Left lung (tissue), 10 donors: Measurements from ENCODE around the gene LRP5. TPM values are rescaled to one million over a fixed set of nuclear protein-coding genes. Genes with fewer than 3 reads are reported as not detected.

Experiments
- ATAC-seq: fragments of 200-7000 bp; cut with Tn5 transposase; one replicate; pipeline ENCODE4 v1.9.1; 2020; ENCODE audit warnings: moderate library complexity
- DNase-seq, 4 donors: peaks; one replicate each; pipeline ENCODE4 v3.0.0-alpha.2; 2013 to 2020
- H3K27ac ChIP-seq, 2 donors: fragments of 200-600 bp; sonication (generic) in 1 of 2; one replicate each; pipeline versions ENCODE4 v1.5.0 to v1.8.0; 2020 to 2021
- H3K27me3 ChIP-seq, 2 donors: fragments of 200-600 bp; sonication (generic) in 1 of 2; one replicate each; pipeline versions ENCODE4 v1.5.0 to v1.8.0; 2020 to 2021
- H3K36me3 ChIP-seq, 2 donors: fragments of 200-600 bp; sonication (generic) in 1 of 2; one replicate each; pipeline versions ENCODE4 v1.5.0 to v1.8.0; 2020 to 2021
- H3K4me1 ChIP-seq, 2 donors: fragments of 200-600 bp; one replicate each; pipeline ENCODE4 v1.8.0; 2021
- H3K4me3 ChIP-seq, 2 donors: fragments of 200-600 bp; sonication (generic) in 1 of 2; one replicate each; pipeline versions ENCODE4 v1.5.0 to v1.8.0; 2020 to 2021; ENCODE audit warnings: mild to moderate bottlenecking in 1 of 2
- H3K9me3 ChIP-seq, 2 donors: fragments of 200-600 bp; sonication (generic) in 1 of 2; one replicate each; pipeline versions ENCODE4 v1.5.0 to v1.8.0; 2020 to 2021
- CTCF ChIP-seq, 2 donors: fragments of 200-600 bp; sonication (generic) in 1 of 2; IDR thresholded peaks; one replicate each; pipeline versions ENCODE4 v1.5.0 to v1.8.0; 2021; ENCODE audit warnings: antibody characterized with exemption in 2 of 2
- intact Hi-C, 2 donors: fragments of 100-400 bp; cut with DNase I; formaldehyde crosslinking; loops; one replicate each; pipeline versions ENCODE4 v1.11.2 to v1.14.2; 2022
- polyA plus RNA-seq, 6 donors: library from polyadenylated mRNA; unstranded; fragments of 120-200 nt; gene quantifications; one replicate each; pipeline ENCODE4 v1.2.1, GENCODE V29; 2013; ENCODE audit not compliant: insufficient read length in 6 of 6
- total RNA-seq, 2 donors: library from RNA; stranded (reverse); fragmentation: NEBNext Ultra II Directional; extraction: Animal tissue kit (Norgen Biotek cat#: 25700); gene quantifications; one replicate each; pipeline ENCODE4 v1.2.1, GENCODE V29; 2021
- donor health status: DM: no; HTN: yes; CAD: no.
- donor health status: DM: no; HTN: no; CAD: no.

Gene LRP5
- total and polyA plus RNA-seq, 8 donors = 48.9 to 71.9 (median 57.4) TPM

GRCh38 chr11:68358416-68358815, 46.0 kb downstream of the LRP5 start:
- no peak for ATAC-seq
- DNase-seq = no peak
- peaks cover 11 to 17% of the 10 kb centered on the region in 2 donors for H3K4me1 ChIP-seq

GRCh38 chr11:68361702-68362101, 49.3 kb downstream of the LRP5 start:
- Histone ChIP-seq H3K4me1 (no peaks in the 10 kb centered on the region), H3K4me3 (no peak overlapping the region), H3K27ac (no peak overlapping the region), H3K27me3 (no peaks in the 10 kb centered on the region), H3K36me3 (peaks cover 0 to 22% of the 10 kb centered on the region in 2 donors), H3K9me3 (no peaks in the 10 kb centered on the region)
- intact Hi-C loops = no loop called here
- ATAC-seq = no peak
- TF ChIP-seq CTCF (IDR thresholded peaks at IDR 0.05) = no peak
- no peak for DNase-seq

More at GRCh38 chr11:68358416-68358815, 46.0 kb downstream of the LRP5 start:
- no peak overlapping the region for H3K27ac ChIP-seq
- intact Hi-C loops = no loop called here
- no peaks in the 10 kb centered on the region for H3K9me3 ChIP-seq
- no peak for TF ChIP-seq CTCF (IDR thresholded peaks at IDR 0.05)
- H3K27me3 ChIP-seq = no peaks in the 10 kb centered on the region
- H3K4me3 ChIP-seq = no peak overlapping the region
- peaks cover 0 to 15% of the 10 kb centered on the region in 2 donors for H3K36me3 ChIP-seq

- H3K4me1 ChIP-seq = no peaks in the 10 kb centered on the region
- ATAC-seq (no peak), DNase-seq (no peak)
- no peaks in the 10 kb centered on the region for H3K9me3 ChIP-seq
- intact Hi-C loops = no loop called here
- H3K36me3 ChIP-seq = peaks cover 0 to 26% of the 10 kb centered on the region in 2 donors
- H3K27ac ChIP-seq = no peak overlapping the region
- H3K27me3 ChIP-seq = no peaks in the 10 kb centered on the region
- H3K4me3 ChIP-seq = no peak overlapping the region
- TF ChIP-seq CTCF (IDR thresholded peaks at IDR 0.05) = no peak
Measured at GRCh38 chr11:68362801-68363379, 50.5 kb downstream of the LRP5 start.

GRCh38 chr11:68363776-68364175, 51.4 kb downstream of the LRP5 start:
- DNase-seq (no peak), ATAC-seq (no peak)
- H3K27ac ChIP-seq = no peak overlapping the region
- no peaks in the 10 kb centered on the region for H3K27me3 ChIP-seq
- no peak overlapping the region for H3K4me3 ChIP-seq
- no peaks in the 10 kb centered on the region for H3K4me1 ChIP-seq
- TF ChIP-seq CTCF (IDR thresholded peaks at IDR 0.05) = no peak
- H3K36me3 ChIP-seq = peaks cover 0 to 18% of the 10 kb centered on the region in 2 donors
- intact Hi-C loops = no loop called here
- no peaks in the 10 kb centered on the region for H3K9me3 ChIP-seq

GRCh38 chr11:68364581-68364980, 52.2 kb downstream of the LRP5 start:
- DNase-seq = no peak
- Histone ChIP-seq H3K27me3 (no peaks in the 10 kb centered on the region), H3K36me3 (peaks cover 0 to 17% of the 10 kb centered on the region in 2 donors), H3K27ac (no peak overlapping the region), H3K4me1 (no peaks in the 10 kb centered on the region), H3K4me3 (no peak overlapping the region), H3K9me3 (no peaks in the 10 kb centered on the region)
- no peak for ATAC-seq
- intact Hi-C loops = no loop called here
- no peak for TF ChIP-seq CTCF (IDR thresholded peaks at IDR 0.05)
